ENCODE results near the gene PMP22.

DNA sequence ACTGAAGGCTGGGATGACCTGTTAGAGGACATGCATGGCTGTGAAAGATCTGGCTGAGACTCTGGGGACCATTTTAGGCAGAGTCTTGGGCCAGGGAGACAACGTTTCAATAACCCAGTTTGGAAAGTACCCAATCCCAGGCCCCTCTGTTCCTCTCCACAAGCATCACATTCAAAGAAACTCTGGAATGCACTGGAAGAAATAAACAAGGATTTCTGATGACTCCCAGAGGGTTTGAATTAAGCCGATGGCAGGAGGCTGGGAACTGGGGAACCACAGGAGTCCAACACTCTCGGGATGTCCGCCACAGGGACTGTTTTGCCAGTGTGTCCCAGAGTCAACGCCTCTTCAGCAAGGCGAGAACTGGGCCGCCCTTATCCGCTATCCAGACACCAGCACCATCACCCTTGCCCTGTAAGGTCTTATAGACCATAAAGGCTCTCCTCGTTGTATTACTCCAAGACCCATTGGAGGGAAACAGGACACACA, 3.3 kb downstream of the PMP22 start:
- TF ChIP-seq, protein P1, sequence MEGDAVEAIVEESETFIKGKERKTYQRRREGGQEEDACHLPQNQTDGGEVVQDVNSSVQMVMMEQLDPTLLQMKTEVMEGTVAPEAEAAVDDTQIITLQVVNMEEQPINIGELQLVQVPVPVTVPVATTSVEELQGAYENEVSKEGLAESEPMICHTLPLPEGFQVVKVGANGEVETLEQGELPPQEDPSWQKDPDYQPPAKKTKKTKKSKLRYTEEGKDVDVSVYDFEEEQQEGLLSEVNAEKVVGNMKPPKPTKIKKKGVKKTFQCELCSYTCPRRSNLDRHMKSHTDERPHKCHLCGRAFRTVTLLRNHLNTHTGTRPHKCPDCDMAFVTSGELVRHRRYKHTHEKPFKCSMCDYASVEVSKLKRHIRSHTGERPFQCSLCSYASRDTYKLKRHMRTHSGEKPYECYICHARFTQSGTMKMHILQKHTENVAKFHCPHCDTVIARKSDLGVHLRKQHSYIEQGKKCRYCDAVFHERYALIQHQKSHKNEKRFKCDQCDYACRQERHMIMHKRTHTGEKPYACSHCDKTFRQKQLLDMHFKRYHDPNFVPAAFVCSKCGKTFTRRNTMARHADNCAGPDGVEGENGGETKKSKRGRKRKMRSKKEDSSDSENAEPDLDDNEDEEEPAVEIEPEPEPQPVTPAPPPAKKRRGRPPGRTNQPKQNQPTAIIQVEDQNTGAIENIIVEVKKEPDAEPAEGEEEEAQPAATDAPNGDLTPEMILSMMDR (IDR thresholded peaks at IDR 0.05), result no peak
- no peak for TF ChIP-seq POLR2AphosphoS5 (IDR thresholded peaks at IDR 0.05)
- no peak for TF ChIP-seq EP300 (IDR thresholded peaks at IDR 0.05)
- no peak for TF ChIP-seq POLR2A (IDR thresholded peaks at IDR 0.05)

Measured in upper lobe of left lung (tissue), 4 donors.